Astrocyte (in vitro differentiated cells and primary cell): Measurements from ENCODE around the gene LTB.

Source experiments
- CTCF ChIP-seq: IDR thresholded peaks from 2 replicates; pipeline ENCODE4 v1.5.1; 2011; ENCODE audit warnings: low read depth, mild to moderate bottlenecking, inconsistent platforms, low read length, moderate library complexity; ENCODE audit not compliant: insufficient read depth
- EZH2 ChIP-seq: IDR thresholded peaks from 2 replicates; pipeline ENCODE4 v1.6.1; 2012; ENCODE audit warnings: mild to moderate bottlenecking, low read length, inconsistent platforms; ENCODE audit not compliant: insufficient read depth

GRCh38 chr6:31545291-31545690 lies 36.9 kb downstream of the LTB start:
- no peak for TF ChIP-seq EZH2
- TF ChIP-seq CTCF = no peak
